ENCODE measurements around the gene ZNF580. TPM values are rescaled to one million over a fixed set of nuclear protein-coding genes. Genes with fewer than 3 reads are reported as not detected.
A peak's percentile ranks its signal among the peaks of the same experiment; 100 is the strongest.

Gene ZNF580
- total and polyA plus RNA-seq, 9 of the 15 experiments (the other 6 are each of a cell fraction or from before 2014, with no cell fraction given), result 2.3 to 47.4 (median 6.0) TPM

DNA sequence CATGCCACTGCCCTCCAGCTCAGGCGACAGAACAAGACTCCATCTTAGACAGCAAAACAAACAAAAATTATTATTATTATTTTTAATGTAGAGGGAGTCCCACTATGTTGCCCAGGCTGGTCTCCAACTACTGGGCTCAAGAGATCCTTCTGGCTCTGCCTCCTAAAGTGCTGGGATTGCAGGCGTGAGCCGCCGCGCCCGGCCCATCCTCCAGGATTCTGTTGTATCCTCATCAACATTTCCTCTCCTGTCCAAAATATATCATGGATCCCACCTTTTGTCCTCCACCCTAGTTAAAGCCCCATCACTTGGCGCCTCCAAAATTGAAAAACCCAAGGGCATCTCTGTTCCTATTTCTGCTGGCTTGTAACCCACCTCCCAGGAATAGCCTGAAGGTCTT, 17.7 kb upstream of the ZNF580 start:
- ChIA-PET POLR2A (interaction anchor here (0.6 to 2.1 kb wide), 7 partner anchors 12 to 103 kb away, joined by 3 to 10 read pairs (median 3); partner anchors contain the start of genes FIZ1 and ZNF865), CTCF (ENCODE audit: low intra/inter-chr PET ratio) (no interaction called here)
- BruUV-seq (replicated peaks), result no TSS peak
- H2AFZ ChIP-seq (ENCODE audit: low read depth, low read length), result no peak overlapping the region
- no peak overlapping the region for H3K4me2 ChIP-seq (ENCODE audit: insufficient read depth, low read length)
- no peak for TF ChIP-seq KDM5B (IDR thresholded peaks at IDR 0.05; ENCODE audit: insufficient replicate concordance, low read depth, low read length)
- TF ChIP-seq ETV5 (CRISPR knock-in tag; IDR thresholded peaks at IDR 0.05; ENCODE audit: low read depth), result no peak
- TF ChIP-seq IFI16 (CRISPR knock-in tag; IDR thresholded peaks at IDR 0.05), result no peak
- TF ChIP-seq ILK (tag; IDR thresholded peaks at IDR 0.05; ENCODE audit: borderline replicate concordance, low read depth), result no peak
- TF ChIP-seq TAF9B (IDR thresholded peaks at IDR 0.05; ENCODE audit: partially characterized antibody), result no peak
- TF ChIP-seq, protein P1, sequence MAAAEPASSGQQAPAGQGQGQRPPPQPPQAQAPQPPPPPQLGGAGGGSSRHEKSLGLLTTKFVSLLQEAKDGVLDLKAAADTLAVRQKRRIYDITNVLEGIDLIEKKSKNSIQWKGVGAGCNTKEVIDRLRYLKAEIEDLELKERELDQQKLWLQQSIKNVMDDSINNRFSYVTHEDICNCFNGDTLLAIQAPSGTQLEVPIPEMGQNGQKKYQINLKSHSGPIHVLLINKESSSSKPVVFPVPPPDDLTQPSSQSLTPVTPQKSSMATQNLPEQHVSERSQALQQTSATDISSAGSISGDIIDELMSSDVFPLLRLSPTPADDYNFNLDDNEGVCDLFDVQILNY (CRISPR knock-in tag; IDR thresholded peaks at IDR 0.05), result no peak
- TF ChIP-seq C11orf30 (IDR thresholded peaks at IDR 0.05; ENCODE audit: low read depth), result no peak
- TF ChIP-seq MCM5 (IDR thresholded peaks at IDR 0.05; ENCODE audit: low read depth), result no peak
- ATAC-seq (no peak), DNase-seq (ENCODE audit: extremely low read depth in 1 of 4, low spot score in 3 of 4) (peak in 1 of 4 experiments; percentile 1), FAIRE-seq (no peak)
- H3K27ac ChIP-seq (ENCODE audit: extremely low read depth, low read depth, low read length), result no peak overlapping the region
- no peak overlapping the region for H3K9ac ChIP-seq (ENCODE audit: insufficient read depth in 1 of 2, low read depth in 2 of 2, low read length in 2 of 2)
- H4K20me1 ChIP-seq (replicated peaks; ENCODE audit: control insufficient read depth, insufficient read depth, low read length), result no peaks in the 10 kb centered on the region; the same call in 1 of the 2 replicates
- peaks cover 9% of the 10 kb centered on the region; the same call in 1 of the 3 replicates for H3K36me3 ChIP-seq (ENCODE audit: control insufficient read depth, insufficient read depth, low read length)
- in situ Hi-C loops (cut with MboI) (loop anchor here (10.0 kb wide), 1 partner anchor 338 kb away; the partner anchor contains the start of genes BRSK1 and HSPBP1), intact Hi-C loops (cut with micrococcal nuclease) (no loop called here)
- 88% methylated on average over 7 of the region's 7 CpGs for WGBS (ENCODE audit: insufficient coverage, low coverage, missing lambda C conversion rate)
- H3K9me1 ChIP-seq (ENCODE audit: control insufficient read depth, insufficient read depth, low read length), result peaks cover 3% of the 10 kb centered on the region
- no peaks in the 10 kb centered on the region for H3K27me3 ChIP-seq (ENCODE audit: control insufficient read depth in 2 of 2, insufficient read depth in 2 of 2, low read length in 2 of 2)
- H3K4me1 ChIP-seq (replicated peaks in 1 of 2; ENCODE audit: control insufficient read depth in 2 of 2, insufficient read depth in 2 of 2, low read length in 2 of 2), result peaks cover 9 to 11% of the 10 kb centered on the region in 2 experiments; a peak in 4 of 5 replicates
- H3K79me2 ChIP-seq (ENCODE audit: control insufficient read depth, insufficient read depth, low read length), result peaks cover 7% of the 10 kb centered on the region; the same call in 2 of the 3 replicates
- H3K4me3 ChIP-seq, result no peak overlapping the region
- H3K9me3 ChIP-seq (replicated peaks; ENCODE audit: control insufficient read depth, insufficient read depth, low read depth, low read length), result no peaks in the 10 kb centered on the region
